ENCODE data around the gene SFXN2.

SFXN2 gene

DNA sequence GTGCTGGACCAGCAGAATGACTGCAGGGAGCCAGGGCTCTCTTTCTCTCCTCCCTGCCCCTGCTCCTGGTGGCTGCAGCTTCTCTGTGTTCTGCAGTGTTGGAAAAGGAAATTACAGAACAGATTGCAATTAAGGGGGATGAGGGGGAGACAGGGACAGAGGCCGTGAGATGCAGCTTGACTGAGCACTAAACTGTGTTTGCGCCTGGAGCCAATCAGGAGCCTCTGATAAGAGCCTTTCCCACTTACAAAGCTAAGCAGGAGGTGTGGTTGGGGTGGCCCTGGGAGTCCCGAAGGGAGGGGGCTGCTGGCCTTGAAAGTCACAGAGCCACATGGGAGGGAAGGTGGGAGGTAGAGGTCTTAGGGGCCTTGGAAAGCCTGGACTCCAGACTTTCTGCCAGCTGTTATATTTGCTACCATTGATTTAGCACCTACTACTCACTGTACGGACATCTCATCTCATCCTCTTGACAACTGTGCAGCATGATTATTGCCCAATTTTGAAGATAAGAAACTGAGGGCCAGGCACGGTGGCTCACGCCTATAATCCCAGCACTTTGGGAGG is 43.5 kb upstream of the SFXN2 start:
- Histone ChIP-seq H3K4me3 (ENCODE audit: low read length) (no peak overlapping the region), H4K20me1 (ENCODE audit: insufficient read depth, low read length) (no peaks in the 10 kb centered on the region), H3K4me1 (ENCODE audit: low read length) (no peaks in the 10 kb centered on the region), H3K27ac (ENCODE audit: low read length) (no peak overlapping the region), H3K36me3 (replicated peaks; ENCODE audit: insufficient read depth, low read length) (no peaks in the 10 kb centered on the region), H3K79me2 (ENCODE audit: low read length) (no peaks in the 10 kb centered on the region), H3K9ac (ENCODE audit: low read length) (no peak overlapping the region), H3K4me2 (ENCODE audit: low read depth, low read length) (no peak overlapping the region), H3F3A (ENCODE audit: insufficient read depth, low read length) (no peaks in the 10 kb centered on the region), H2AFZ (ENCODE audit: low read length) (no peak overlapping the region), H3K27me3 (replicated peaks; ENCODE audit: insufficient read depth, low read length) (no peaks in the 10 kb centered on the region), H3K9me3 (replicated peaks; ENCODE audit: insufficient read depth, low read length) (no peaks in the 10 kb centered on the region), H3K9me2 (replicated peaks; ENCODE audit: insufficient read depth, low read length) (no peaks in the 10 kb centered on the region)
- no peak for TF ChIP-seq EZH2 (optimal IDR thresholded peaks at IDR 0.05; ENCODE audit: low read depth, low read length)
- no peak for TF ChIP-seq EZH2phosphoT487 (IDR thresholded peaks at IDR 0.05; ENCODE audit: low read length)
- TF ChIP-seq, protein P1, sequence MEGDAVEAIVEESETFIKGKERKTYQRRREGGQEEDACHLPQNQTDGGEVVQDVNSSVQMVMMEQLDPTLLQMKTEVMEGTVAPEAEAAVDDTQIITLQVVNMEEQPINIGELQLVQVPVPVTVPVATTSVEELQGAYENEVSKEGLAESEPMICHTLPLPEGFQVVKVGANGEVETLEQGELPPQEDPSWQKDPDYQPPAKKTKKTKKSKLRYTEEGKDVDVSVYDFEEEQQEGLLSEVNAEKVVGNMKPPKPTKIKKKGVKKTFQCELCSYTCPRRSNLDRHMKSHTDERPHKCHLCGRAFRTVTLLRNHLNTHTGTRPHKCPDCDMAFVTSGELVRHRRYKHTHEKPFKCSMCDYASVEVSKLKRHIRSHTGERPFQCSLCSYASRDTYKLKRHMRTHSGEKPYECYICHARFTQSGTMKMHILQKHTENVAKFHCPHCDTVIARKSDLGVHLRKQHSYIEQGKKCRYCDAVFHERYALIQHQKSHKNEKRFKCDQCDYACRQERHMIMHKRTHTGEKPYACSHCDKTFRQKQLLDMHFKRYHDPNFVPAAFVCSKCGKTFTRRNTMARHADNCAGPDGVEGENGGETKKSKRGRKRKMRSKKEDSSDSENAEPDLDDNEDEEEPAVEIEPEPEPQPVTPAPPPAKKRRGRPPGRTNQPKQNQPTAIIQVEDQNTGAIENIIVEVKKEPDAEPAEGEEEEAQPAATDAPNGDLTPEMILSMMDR (IDR thresholded peaks at IDR 0.05; ENCODE audit: low read length) = no peak
- DNase-seq = no peak

DNA sequence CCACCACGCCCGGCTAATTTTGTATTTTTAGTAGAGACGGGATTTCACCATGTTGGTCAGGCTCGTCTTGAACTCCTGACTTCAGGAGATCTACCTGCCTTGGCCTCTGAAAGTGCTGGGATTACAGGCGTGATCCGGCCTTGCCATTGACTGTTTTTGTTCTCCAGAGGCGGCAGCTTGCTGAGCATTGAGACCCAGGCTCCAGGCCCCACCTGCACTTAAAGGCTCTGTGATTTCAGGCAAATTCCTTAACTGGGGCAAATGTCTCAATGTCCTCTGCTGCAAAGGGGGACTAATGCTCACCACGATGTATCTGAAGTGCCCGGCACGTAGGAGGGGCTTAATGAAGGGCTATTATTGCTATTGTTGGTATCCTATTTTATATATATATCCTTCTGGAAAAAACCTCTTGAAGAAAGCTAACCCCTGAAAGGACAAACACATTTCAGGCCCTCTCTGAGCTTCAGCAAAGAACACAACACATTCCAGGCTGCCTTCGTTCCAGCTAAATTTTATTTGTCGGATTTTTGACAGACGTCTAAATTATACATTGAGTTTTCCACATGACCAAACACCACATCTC is 41.1 kb upstream of the SFXN2 start:
- Histone ChIP-seq H2AFZ (ENCODE audit: low read length) (no peak overlapping the region), H3K9me2 (replicated peaks; ENCODE audit: insufficient read depth, low read length) (no peaks in the 10 kb centered on the region)

GRCh38 chr10:102673819-102674511 is 40.5 kb upstream of the SFXN2 start:
- no peak overlapping the region for H3K27ac ChIP-seq (ENCODE audit: low read length)
- H3K4me2 ChIP-seq (ENCODE audit: low read depth, low read length) = no peak overlapping the region
- no peak overlapping the region for H2AFZ ChIP-seq (ENCODE audit: low read length)
- H3K9ac ChIP-seq (ENCODE audit: low read length) = no peak overlapping the region
- H3F3A ChIP-seq (ENCODE audit: insufficient read depth, low read length) = 0 out of 2 replicates have a peak, but pooled peaks cover 4% of the 10 kb centered on the region
- H3K79me2 ChIP-seq (ENCODE audit: low read length) = no peaks in the 10 kb centered on the region
- H3K36me3 ChIP-seq (replicated peaks; ENCODE audit: insufficient read depth, low read length) = no peaks in the 10 kb centered on the region
- H3K9me3 ChIP-seq (replicated peaks; ENCODE audit: insufficient read depth, low read length) = no peaks in the 10 kb centered on the region
- no peaks in the 10 kb centered on the region for H3K4me1 ChIP-seq (ENCODE audit: low read length)
- no peaks in the 10 kb centered on the region for H3K9me2 ChIP-seq (replicated peaks; ENCODE audit: insufficient read depth, low read length)
- TF ChIP-seq, protein P1 (IDR thresholded peaks at IDR 0.05; ENCODE audit: low read length) = no peak
- TF ChIP-seq EZH2phosphoT487 (IDR thresholded peaks at IDR 0.05; ENCODE audit: low read length) (no peak), EZH2 (optimal IDR thresholded peaks at IDR 0.05; ENCODE audit: low read depth, low read length) (no peak)
- no peaks in the 10 kb centered on the region for H3K27me3 ChIP-seq (replicated peaks; ENCODE audit: insufficient read depth, low read length)
- H4K20me1 ChIP-seq (ENCODE audit: insufficient read depth, low read length) = no peaks in the 10 kb centered on the region
- no peak for DNase-seq
- no peak overlapping the region for H3K4me3 ChIP-seq (ENCODE audit: low read length)

More for the DNA sequence above, 41.1 kb upstream of the SFXN2 start:
- TF ChIP-seq EZH2 (optimal IDR thresholded peaks at IDR 0.05; ENCODE audit: low read depth, low read length) (no peak), EZH2phosphoT487 (IDR thresholded peaks at IDR 0.05; ENCODE audit: low read length) (no peak)
- TF ChIP-seq, protein P1 (IDR thresholded peaks at IDR 0.05; ENCODE audit: low read length) = no peak
- Histone ChIP-seq H3K9ac (ENCODE audit: low read length) (no peak overlapping the region), H3K36me3 (replicated peaks; ENCODE audit: insufficient read depth, low read length) (no peaks in the 10 kb centered on the region), H3K79me2 (ENCODE audit: low read length) (no peaks in the 10 kb centered on the region), H3K27me3 (replicated peaks; ENCODE audit: insufficient read depth, low read length) (no peaks in the 10 kb centered on the region), H3K4me2 (ENCODE audit: low read depth, low read length) (no peak overlapping the region), H3K27ac (ENCODE audit: low read length) (no peak overlapping the region), H4K20me1 (ENCODE audit: insufficient read depth, low read length) (no peaks in the 10 kb centered on the region), H3F3A (ENCODE audit: insufficient read depth, low read length) (0 out of 2 replicates have a peak, but pooled peaks cover 4% of the 10 kb centered on the region), H3K9me3 (replicated peaks; ENCODE audit: insufficient read depth, low read length) (no peaks in the 10 kb centered on the region), H3K4me1 (ENCODE audit: low read length) (no peaks in the 10 kb centered on the region), H3K4me3 (ENCODE audit: low read length) (no peak overlapping the region)
- DNase-seq = no peak
